Neural crest cell (in vitro differentiated cells): Measurements from ENCODE around the gene FBXO36. TPM values are rescaled to one million over a fixed set of nuclear protein-coding genes. Genes with fewer than 3 reads are reported as not detected.

Experiments used
- DNase-seq: peaks from one replicate; pipeline ENCODE4 v3.0.0; 2021; ENCODE audit warnings: low read depth, mixed read lengths, low spot score
- H3K27ac Mint-ChIP-seq: one replicate; pipeline ENCODE4 v1.8.0; 2021; ENCODE audit warnings: mild to moderate bottlenecking, mixed read lengths; ENCODE audit not compliant: unreplicated experiment
- H3K27me3 Mint-ChIP-seq: 2 replicates; pipeline ENCODE4 v1.8.0; 2021; ENCODE audit warnings: low read depth, mild to moderate bottlenecking, mixed read lengths
- H3K36me3 Mint-ChIP-seq: 2 replicates; pipeline ENCODE4 v1.8.0; 2021; ENCODE audit warnings: low read depth, mild to moderate bottlenecking, mixed read lengths
- H3K4me1 Mint-ChIP-seq: 2 replicates; pipeline ENCODE4 v1.8.0; 2021; ENCODE audit warnings: mixed read lengths
- H3K4me3 Mint-ChIP-seq: one replicate; pipeline ENCODE4 v1.8.0; 2021; ENCODE audit warnings: mild to moderate bottlenecking, mixed read lengths
- H3K9me3 Mint-ChIP-seq: 2 replicates; pipeline ENCODE4 v1.8.0; 2021; ENCODE audit warnings: mixed read lengths
- total RNA-seq: library from RNA; stranded (reverse); gene quantifications from 2 replicates; pipeline ENCODE4 v1.2.1, GENCODE V29; 2021
- TF ChIP-seq, protein P1 (sequence below): fragments of 200-600 bp; sonication (generic); conservative IDR thresholded peaks from 2 replicates; pipeline ENCODE4 v1.5.0; 2021; ENCODE audit warnings: antibody characterized with exemption, mild to moderate bottlenecking

Gene FBXO36
- total RNA-seq, 1 donor from 2014 or later, result 3.5 TPM

DNA sequence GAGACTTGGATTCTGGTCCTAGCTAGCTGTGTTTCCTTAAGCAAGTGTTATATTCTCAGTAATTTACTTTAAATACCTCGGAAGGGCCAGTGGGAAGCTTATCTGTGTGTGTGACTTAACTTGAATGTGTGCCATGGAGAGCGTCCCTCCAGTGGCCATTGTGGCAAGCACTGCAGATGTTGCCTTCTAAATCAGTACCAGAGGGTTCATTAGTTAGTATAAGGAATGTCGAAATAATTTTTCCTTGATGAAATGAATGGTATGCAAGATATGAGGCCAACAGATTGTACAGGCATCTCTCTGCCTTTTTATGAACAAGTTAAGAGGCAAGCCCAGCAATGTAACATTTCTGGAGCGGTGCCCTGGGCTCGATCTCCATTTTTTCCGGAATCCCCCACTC lies 52.0 kb downstream of the FBXO36 start:
- Mint-ChIP-seq H3K4me3 (no peak overlapping the region), H3K4me1 (no peaks in the 10 kb centered on the region), H3K36me3 (no peaks in the 10 kb centered on the region), H3K9me3 (no peaks in the 10 kb centered on the region), H3K27me3 (no peaks in the 10 kb centered on the region), H3K27ac (no peak overlapping the region)
- TF ChIP-seq, protein P1, sequence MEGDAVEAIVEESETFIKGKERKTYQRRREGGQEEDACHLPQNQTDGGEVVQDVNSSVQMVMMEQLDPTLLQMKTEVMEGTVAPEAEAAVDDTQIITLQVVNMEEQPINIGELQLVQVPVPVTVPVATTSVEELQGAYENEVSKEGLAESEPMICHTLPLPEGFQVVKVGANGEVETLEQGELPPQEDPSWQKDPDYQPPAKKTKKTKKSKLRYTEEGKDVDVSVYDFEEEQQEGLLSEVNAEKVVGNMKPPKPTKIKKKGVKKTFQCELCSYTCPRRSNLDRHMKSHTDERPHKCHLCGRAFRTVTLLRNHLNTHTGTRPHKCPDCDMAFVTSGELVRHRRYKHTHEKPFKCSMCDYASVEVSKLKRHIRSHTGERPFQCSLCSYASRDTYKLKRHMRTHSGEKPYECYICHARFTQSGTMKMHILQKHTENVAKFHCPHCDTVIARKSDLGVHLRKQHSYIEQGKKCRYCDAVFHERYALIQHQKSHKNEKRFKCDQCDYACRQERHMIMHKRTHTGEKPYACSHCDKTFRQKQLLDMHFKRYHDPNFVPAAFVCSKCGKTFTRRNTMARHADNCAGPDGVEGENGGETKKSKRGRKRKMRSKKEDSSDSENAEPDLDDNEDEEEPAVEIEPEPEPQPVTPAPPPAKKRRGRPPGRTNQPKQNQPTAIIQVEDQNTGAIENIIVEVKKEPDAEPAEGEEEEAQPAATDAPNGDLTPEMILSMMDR, result no peak
- DNase-seq, result no peak

DNA sequence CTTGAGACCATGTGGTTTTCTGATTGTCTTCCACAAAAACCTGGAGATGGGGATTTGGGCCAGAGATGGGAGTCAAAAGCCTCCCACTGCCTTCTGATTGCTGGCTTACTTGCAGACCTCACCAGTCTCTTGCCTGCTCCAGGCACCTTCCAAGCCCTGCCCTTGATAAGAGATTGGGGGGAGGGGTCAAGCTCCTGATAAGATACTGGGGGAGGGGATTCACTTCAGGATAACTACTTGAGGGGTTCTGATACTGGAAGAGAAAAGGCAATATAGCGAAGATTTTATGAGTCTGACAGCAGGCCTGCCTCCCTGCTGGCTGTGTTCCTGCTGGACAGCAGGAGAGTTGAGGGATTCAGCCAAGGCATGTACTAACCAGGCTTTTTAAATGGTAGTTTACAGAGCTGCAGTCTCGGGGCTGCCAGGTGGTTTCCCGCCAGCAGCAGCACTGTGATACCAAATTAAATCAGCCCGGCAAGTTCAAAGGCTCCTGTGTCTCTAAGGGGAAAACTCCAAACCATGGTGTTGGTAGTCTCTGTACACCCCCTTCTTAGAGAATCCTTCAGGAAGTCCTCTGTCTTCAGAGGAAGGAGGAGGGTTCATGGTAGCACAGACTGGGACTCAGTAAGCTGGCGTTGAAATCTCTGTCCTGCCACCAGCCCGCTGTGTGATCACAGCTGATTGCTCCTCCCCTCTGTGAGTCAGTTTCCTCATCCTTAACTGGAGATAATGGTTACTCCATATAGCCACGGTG lies 58.3 kb downstream of the FBXO36 start:
- H3K27ac Mint-ChIP-seq, result peak overlapping the region; percentile 43
- no peaks in the 10 kb centered on the region for H3K36me3 Mint-ChIP-seq
- no peaks in the 10 kb centered on the region for H3K4me1 Mint-ChIP-seq
- DNase-seq, result no peak
- no peak overlapping the region for H3K4me3 Mint-ChIP-seq
- no peaks in the 10 kb centered on the region for H3K27me3 Mint-ChIP-seq
- H3K9me3 Mint-ChIP-seq, result no peaks in the 10 kb centered on the region
- TF ChIP-seq, protein P1, result no peak

DNA sequence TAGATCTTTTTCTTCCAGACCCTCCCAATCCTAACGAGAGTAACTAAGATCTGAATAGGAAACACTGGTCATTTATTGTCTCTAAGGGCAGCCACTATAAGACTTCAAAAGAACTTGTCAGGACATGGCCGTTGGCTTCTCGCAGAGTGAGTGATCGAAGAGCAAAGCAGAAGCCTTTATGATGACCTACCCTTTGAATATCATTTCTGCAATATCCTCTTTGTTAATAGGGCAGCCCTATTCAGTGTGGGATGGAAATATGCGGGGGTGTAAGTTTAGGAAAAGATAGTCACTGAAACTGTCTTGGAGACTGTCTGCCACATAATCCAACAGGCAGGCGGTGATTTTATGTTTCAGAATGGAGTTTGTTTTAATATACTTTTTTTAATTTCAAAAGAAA lies 70.9 kb downstream of the FBXO36 start:
- H3K4me1 Mint-ChIP-seq, result peaks cover 6% of the 10 kb centered on the region
- H3K27ac Mint-ChIP-seq, result no peak overlapping the region
- no peak for DNase-seq
- peaks cover 9% of the 10 kb centered on the region for H3K9me3 Mint-ChIP-seq
- H3K4me3 Mint-ChIP-seq, result no peak overlapping the region
- H3K36me3 Mint-ChIP-seq, result peaks cover 16% of the 10 kb centered on the region
- H3K27me3 Mint-ChIP-seq, result no peaks in the 10 kb centered on the region
- TF ChIP-seq, protein P1, result no peak

DNA sequence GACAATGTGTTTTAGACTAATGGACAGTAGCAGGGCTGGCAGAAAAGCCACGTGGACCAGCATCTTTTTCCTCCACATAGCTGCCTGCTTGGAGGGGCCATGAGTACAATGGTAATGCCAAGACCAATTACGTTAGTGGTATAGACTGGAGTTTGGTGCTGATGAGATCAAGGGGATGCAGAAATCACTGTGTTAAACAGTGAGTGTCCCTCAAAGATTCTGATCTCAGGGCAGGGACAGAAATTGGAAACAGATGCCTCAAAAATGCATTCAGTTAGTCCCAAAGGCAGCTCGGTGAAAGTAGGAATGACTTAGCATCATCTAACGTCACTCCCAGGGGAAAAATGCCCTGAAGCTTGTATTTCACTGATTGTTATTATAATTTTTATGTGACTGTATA lies 74.0 kb downstream of the FBXO36 start:
- peaks cover 6% of the 10 kb centered on the region for H3K4me1 Mint-ChIP-seq
- H3K27me3 Mint-ChIP-seq, result no peaks in the 10 kb centered on the region
- no peak for DNase-seq
- H3K27ac Mint-ChIP-seq, result no peak overlapping the region
- no peak overlapping the region for H3K4me3 Mint-ChIP-seq
- peaks cover 9% of the 10 kb centered on the region for H3K9me3 Mint-ChIP-seq
- H3K36me3 Mint-ChIP-seq, result peaks cover 16% of the 10 kb centered on the region
- TF ChIP-seq, protein P1, result no peak

DNA sequence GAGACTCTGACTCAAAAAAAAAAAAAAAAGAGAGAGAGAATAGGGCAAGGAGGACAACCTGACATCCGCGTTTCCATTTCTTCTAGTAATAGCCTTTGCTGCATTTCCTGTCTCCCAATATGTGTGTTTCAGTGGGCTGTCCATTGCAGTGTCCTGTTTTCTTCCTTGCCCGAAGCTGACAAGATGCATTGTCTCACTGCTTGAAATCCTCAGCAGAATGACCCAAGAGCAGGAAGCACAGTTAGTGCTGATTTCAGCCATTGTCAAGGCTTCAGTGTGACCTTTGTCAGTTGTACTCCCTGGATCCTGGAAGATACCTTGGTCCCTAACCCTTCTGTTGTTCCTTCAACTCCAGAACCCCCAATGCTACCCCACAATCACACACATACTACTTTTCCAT lies 75.3 kb downstream of the FBXO36 start:
- peaks cover 6% of the 10 kb centered on the region for H3K4me1 Mint-ChIP-seq
- H3K9me3 Mint-ChIP-seq, result peaks cover 4% of the 10 kb centered on the region
- DNase-seq, result no peak
- no peak overlapping the region for H3K27ac Mint-ChIP-seq
- TF ChIP-seq, protein P1, result no peak
- no peak overlapping the region for H3K4me3 Mint-ChIP-seq
- peaks cover 9% of the 10 kb centered on the region for H3K36me3 Mint-ChIP-seq
- no peaks in the 10 kb centered on the region for H3K27me3 Mint-ChIP-seq
